GM12878 (cell line): Measurements from ENCODE around the gene CFAP20. TPM values are rescaled to one million over a fixed set of nuclear protein-coding genes. Genes with fewer than 3 reads are reported as not detected.

Source experiments
- ATAC-seq: fragments of 200-7000 bp; cut with Tn5 transposase; 3 replicates; pipeline ENCODE4 v1.9.1; 2020; ENCODE audit warnings: mild to moderate bottlenecking, moderate library complexity
- BruUV-seq: library from RNA; stranded (reverse); fragments of 400-500 nt; replicated peaks from 2 replicates; lab custom pipeline; 2021; lab: Mats Ljungman, UMichigan
- CTCF ChIA-PET: fragments of 300-600 bp; sonication (Branson Sonifier 250); formaldehyde crosslinking; extraction: SDS; loops from one replicate; lab custom pipeline; 2021; ENCODE audit warnings: inconsistent platforms; lab: Yijun Ruan, JAX
- POLR2A ChIA-PET: fragments of 350-600 bp; formaldehyde crosslinking; extraction: SDS; loops from one replicate; lab custom pipeline; 2021; ENCODE audit warnings: inconsistent platforms; lab: Charles Lee
- RAD21 ChIA-PET: fragments of 300-600 bp; sonication (Branson Sonifier 250); formaldehyde crosslinking; loops from one replicate; lab custom pipeline; 2023; ENCODE audit warnings: antibody characterized with exemption; ENCODE audit not compliant: unreplicated experiment; lab: Charles Lee
- SMC1A ChIA-PET: fragments of 300-600 bp; sonication (Branson Sonifier 250); formaldehyde crosslinking; loops from one replicate; lab custom pipeline; 2023; ENCODE audit not compliant: unreplicated experiment, uncharacterized antibody; lab: Charles Lee
- DNase-seq: peaks from one replicate; pipeline ENCODE4 v3.0.0-alpha.2; 2011; ENCODE audit warnings: low read depth, low spot score
- FAIRE-seq: peaks from 3 replicates; lab custom pipeline; 2011; peaks lifted over from hg19 to GRCh38; lab: Jason Lieb, UNC
- H2AFZ ChIP-seq: 2 replicates; pipeline ENCODE4 v1.6.0; 2011; ENCODE audit warnings: low read depth, low read length, control low read depth; ENCODE audit not compliant: control insufficient read depth
- H3K27ac ChIP-seq: 2 replicates; pipeline ENCODE4 v1.5.1; 2011; ENCODE audit warnings: control low read depth; ENCODE audit not compliant: control insufficient read depth, insufficient read depth
- H3K27me3 ChIP-seq, 2 experiments: replicated peaks in 1 of 2; 2 replicates each; pipeline versions ENCODE4 v1.6.0 to v1.6.1; 2011; ENCODE audit warnings: low read length in 1 of 2; ENCODE audit not compliant: control insufficient read depth in 2 of 2, insufficient read depth in 2 of 2
- H3K36me3 ChIP-seq, 2 experiments: 2 replicates each; pipeline ENCODE4 v1.5.1; 2011; ENCODE audit warnings: low read length in 1 of 2; ENCODE audit not compliant: control insufficient read depth in 2 of 2, insufficient read depth in 2 of 2
- H3K4me1 ChIP-seq: 2 replicates; pipeline ENCODE4 v1.6.1; 2011; ENCODE audit warnings: mild to moderate bottlenecking, low read length, moderate library complexity, mixed read lengths; ENCODE audit not compliant: control insufficient read depth, insufficient read depth
- H3K4me2 ChIP-seq: 2 replicates; pipeline ENCODE4 v1.6.0; 2011; ENCODE audit warnings: control low read depth; ENCODE audit not compliant: control insufficient read depth, insufficient read depth
- H3K4me3 ChIP-seq: fragments of 200-600 bp; sonication (generic); 2 replicates; pipeline ENCODE4 v1.5.1; 2016
- H3K79me2 ChIP-seq: 2 replicates; pipeline ENCODE4 v1.6.0; 2011; ENCODE audit warnings: low read length; ENCODE audit not compliant: control insufficient read depth, insufficient read depth
- H3K9ac ChIP-seq: 2 replicates; pipeline ENCODE4 v1.8.0; 2011; ENCODE audit warnings: low read length, control low read depth, mixed read lengths; ENCODE audit not compliant: control insufficient read depth, insufficient read depth
- H3K9me3 ChIP-seq: replicated peaks from 3 replicates; pipeline ENCODE4 v1.5.1; 2011; ENCODE audit warnings: mild to moderate bottlenecking, low read length; ENCODE audit not compliant: control insufficient read depth, insufficient read depth
- H4K20me1 ChIP-seq: 2 replicates; pipeline ENCODE4 v1.6.0; 2011; ENCODE audit not compliant: control insufficient read depth, insufficient read depth
- ETV6 ChIP-seq, 2 experiments: fragments of 450-650 bp in 1 of 2; IDR thresholded peaks in 1 of 2; conservative IDR thresholded peaks in 1 of 2; 2 replicates each; pipeline ENCODE4 v1.6.1; 2014; ENCODE audit warnings: antibody characterized with exemption in 1 of 2, borderline replicate concordance in 1 of 2, low read depth in 1 of 2, mild to moderate bottlenecking in 1 of 2, moderate library complexity in 1 of 2
- FOXK2 ChIP-seq: fragments of 450-650 bp; IDR thresholded peaks from 2 replicates; pipeline ENCODE4 v1.6.1; 2017; ENCODE audit warnings: mild to moderate bottlenecking, moderate library complexity
- NFYB ChIP-seq: IDR thresholded peaks from 2 replicates; pipeline ENCODE4 v1.6.1; 2011; ENCODE audit warnings: low read depth, mild to moderate bottlenecking, low read length, improper control_type of control experiment, moderate library complexity; ENCODE audit not compliant: insufficient read depth
- NR2C2 ChIP-seq: IDR thresholded peaks from 2 replicates; pipeline ENCODE4 v1.6.1; 2011; ENCODE audit warnings: borderline replicate concordance, low read depth; ENCODE audit not compliant: control insufficient read depth, insufficient read length
- RELA ChIP-seq: fragments of 450-650 bp; IDR thresholded peaks from 2 replicates; pipeline ENCODE4 v1.8.0; 2014; ENCODE audit warnings: borderline replicate concordance; ENCODE audit not compliant: partially characterized antibody
- SPI1 ChIP-seq: IDR thresholded peaks from 2 replicates; pipeline ENCODE4 v1.6.1; 2011; ENCODE audit warnings: low read depth, mild to moderate bottlenecking, low read length, moderate library complexity, borderline replicate concordance; ENCODE audit not compliant: insufficient read depth
- SRF ChIP-seq, 2 experiments: IDR thresholded peaks; 2 replicates each; pipeline ENCODE4 v1.6.1; 2011; ENCODE audit warnings: low read depth in 2 of 2, low read length in 2 of 2, mild to moderate bottlenecking in 1 of 2, moderate library complexity in 1 of 2
- TAF1 ChIP-seq: IDR thresholded peaks from 2 replicates; pipeline ENCODE4 v1.6.1; 2011; ENCODE audit warnings: mild to moderate bottlenecking, low read depth, low read length, borderline replicate concordance
- WRNIP1 ChIP-seq: IDR thresholded peaks from 2 replicates; pipeline ENCODE4 v1.6.1; 2011; ENCODE audit warnings: low read depth, low read length, improper control_type of control experiment, borderline replicate concordance
- WGBS: methylation state at CpG from one replicate; pipeline ENCODE4 v1.1.6; 2016; ENCODE audit warnings: low lambda C conversion rate; ENCODE audit not compliant: insufficient replicate concordance, insufficient coverage; ENCODE audit errors: missing lambda C conversion rate; 5-methylcytosine and 5-hydroxymethylcytosine counted together
- in situ Hi-C: fragments of 300-500 bp; cut with MboI; formaldehyde crosslinking; loops from 9 replicates; pipeline ENCODE4 v1.14.3; 2018; ENCODE audit warnings: mixed read lengths
- intact Hi-C: fragments of 100-400 bp; cut with micrococcal nuclease; formaldehyde crosslinking; loops from one replicate; pipeline ENCODE4 v1.14.2; 2022; ENCODE audit not compliant: unreplicated experiment
- polyA plus RNA-seq, 11 experiments: library from polyadenylated mRNA; depleted of rRNA in 4 of 11; unstranded in 6 of 11; stranded (reverse) in 5 of 11; fragments of >200 nt; fragmentation: Nextera tagmentation in 4 of 11; fragmentation: Illumina TruSeq in 1 of 11; extraction: Ambion mirVana in 4 of 11; extraction: Trizol in 1 of 11; gene quantifications; 1 replicate in 1 of 11; 2 replicates in 10 of 11; pipeline versions ENCODE4 v1.2.1 to v1.2.3, GENCODE V29; 2011 to 2016; ENCODE audit warnings: inconsistent platforms in 2 of 11, missing spikeins in 2 of 11, low read depth in 1 of 11
- total RNA-seq, 4 experiments: library from RNA; depleted of rRNA in 3 of 4; stranded (reverse); fragments of >200 nt in 3 of 4; fragmentation: Illumina TruSeq in 1 of 4; extraction: Trizol in 1 of 4; gene quantifications; 2 replicates each; pipeline versions ENCODE4 v1.2.1 to v1.2.3, GENCODE V29; 2013 to 2021

The CFAP20 gene
- total and polyA plus RNA-seq, 10 of the 15 experiments (the other 5 are each of a cell fraction or from before 2014, with no cell fraction given), result 10.9 to 61.7 (median 46.2) TPM

DNA sequence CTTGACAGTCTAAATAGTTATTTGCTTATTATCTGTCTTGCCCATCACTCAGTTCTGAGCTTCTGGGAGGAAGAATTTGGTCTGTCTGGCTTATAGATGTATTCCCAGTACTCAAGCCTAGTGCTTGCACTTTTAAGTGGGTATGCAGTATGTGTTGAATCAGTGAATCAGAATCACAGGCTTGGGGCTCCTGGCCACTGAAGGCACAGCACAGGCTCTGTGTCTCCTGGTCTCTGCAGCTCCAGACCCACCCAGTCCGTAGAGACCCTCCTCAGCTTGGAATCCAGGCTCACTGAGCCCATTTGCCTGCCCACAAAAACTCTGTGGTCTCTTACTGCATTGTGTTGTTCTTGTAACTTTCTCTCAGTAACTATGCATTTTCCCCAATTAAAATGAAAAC is 19.3 kb upstream of the CFAP20 start:
- H3K4me3 ChIP-seq, result no peak overlapping the region
- no peaks in the 10 kb centered on the region for H3K9me3 ChIP-seq
- H3K27ac ChIP-seq, result no peak overlapping the region
- intact Hi-C loops (no loop called here), in situ Hi-C loops (no loop called here)
- no peak overlapping the region for H3K4me2 ChIP-seq
- no peaks in the 10 kb centered on the region for H3K79me2 ChIP-seq
- no peak overlapping the region for H2AFZ ChIP-seq
- H3K27me3 ChIP-seq, result no peaks in the 10 kb centered on the region
- no peaks in the 10 kb centered on the region for H3K36me3 ChIP-seq
- TF ChIP-seq SPI1 (no peak), WRNIP1 (no peak), ETV6 (conservative IDR thresholded peaks at IDR 0.05 in 1 of 2, IDR thresholded peaks at IDR 0.05 in 1 of 2; ENCODE audit: borderline replicate concordance in 1 of 2, low read depth in 1 of 2) (no peak), FOXK2 (no peak), TAF1 (no peak), SRF (IDR thresholded peaks at IDR 0.05; ENCODE audit: low read depth in 2 of 2, low read length in 2 of 2) (no peak)
- no peak overlapping the region for H3K9ac ChIP-seq
- ChIA-PET POLR2A (no interaction called here), RAD21 (no interaction called here), SMC1A (no interaction called here), CTCF (no interaction called here)
- WGBS, result 0% methylated on average over 1 of the region's 1 CpG
- ATAC-seq (no peak), FAIRE-seq (no peak), DNase-seq (no peak)
- no peaks in the 10 kb centered on the region for H4K20me1 ChIP-seq
- BruUV-seq, result no TSS peak
- no peaks in the 10 kb centered on the region for H3K4me1 ChIP-seq

DNA sequence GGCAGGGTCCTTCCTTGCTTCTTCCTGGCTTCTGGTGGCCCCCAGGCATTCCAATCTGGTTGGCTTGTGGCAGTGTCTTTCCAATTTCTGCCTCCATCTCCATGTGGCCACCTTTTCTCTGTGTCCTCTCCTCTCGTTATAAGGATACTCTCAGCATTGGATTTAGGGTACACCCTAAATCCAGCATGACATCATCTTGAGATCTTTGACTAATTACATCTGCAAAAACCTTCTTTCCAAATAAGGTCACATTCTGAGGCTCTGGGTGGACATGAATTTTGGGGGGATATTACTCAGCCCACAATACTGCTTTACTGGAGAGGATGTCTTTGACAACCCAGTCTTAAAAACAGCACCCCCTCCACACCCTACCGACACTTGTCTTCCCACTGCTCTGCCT is 18.9 kb upstream of the CFAP20 start:
- TF ChIP-seq NFYB (no peak), NR2C2 (no peak), RELA (no peak), ETV6 (conservative IDR thresholded peaks at IDR 0.05 in 1 of 2, IDR thresholded peaks at IDR 0.05 in 1 of 2; ENCODE audit: borderline replicate concordance in 1 of 2, low read depth in 1 of 2) (no peak)
- FAIRE-seq, result no peak

More for the DNA sequence above, 18.9 kb upstream of the CFAP20 start:
- Histone ChIP-seq H3K36me3 (no peaks in the 10 kb centered on the region), H3K27ac (no peak overlapping the region), H3K9ac (no peak overlapping the region), H3K4me1 (no peaks in the 10 kb centered on the region), H3K79me2 (no peaks in the 10 kb centered on the region), H3K9me3 (no peaks in the 10 kb centered on the region), H3K27me3 (no peaks in the 10 kb centered on the region), H3K4me3 (no peak overlapping the region), H3K4me2 (no peak overlapping the region), H2AFZ (no peak overlapping the region), H4K20me1 (no peaks in the 10 kb centered on the region)
- no TSS peak for BruUV-seq
- in situ Hi-C loops, result no loop called here
- ATAC-seq (no peak), DNase-seq (no peak)
- intact Hi-C loops, result no loop called here
- ChIA-PET CTCF (no interaction called here), RAD21 (no interaction called here), SMC1A (no interaction called here), POLR2A (no interaction called here)
- 65% methylated on average over 2 of the region's 2 CpGs for WGBS
